Uterus (tissue), 2 donors: ENCODE measurements around the gene NDE1.

Source experiments
- POLR2A ChIP-seq, 2 donors: fragments of 450-650 bp; IDR thresholded peaks; one replicate each; pipeline ENCODE4 v1.6.1; 2016; ENCODE audit warnings: antibody characterized with exemption in 2 of 2, mild to moderate bottlenecking in 1 of 2, moderate library complexity in 1 of 2
- TF ChIP-seq, protein P1 (sequence below), 4 experiments: fragments of 200-600 bp in 2 of 4; fragments of 450-650 bp in 2 of 4; sonication (generic) in 2 of 4; IDR thresholded peaks; one replicate each; pipeline ENCODE4 v1.5.1; 2016 to 2019; ENCODE audit warnings: antibody characterized with exemption in 4 of 4, mild to moderate bottlenecking in 2 of 4, moderate library complexity in 1 of 4

DNA sequence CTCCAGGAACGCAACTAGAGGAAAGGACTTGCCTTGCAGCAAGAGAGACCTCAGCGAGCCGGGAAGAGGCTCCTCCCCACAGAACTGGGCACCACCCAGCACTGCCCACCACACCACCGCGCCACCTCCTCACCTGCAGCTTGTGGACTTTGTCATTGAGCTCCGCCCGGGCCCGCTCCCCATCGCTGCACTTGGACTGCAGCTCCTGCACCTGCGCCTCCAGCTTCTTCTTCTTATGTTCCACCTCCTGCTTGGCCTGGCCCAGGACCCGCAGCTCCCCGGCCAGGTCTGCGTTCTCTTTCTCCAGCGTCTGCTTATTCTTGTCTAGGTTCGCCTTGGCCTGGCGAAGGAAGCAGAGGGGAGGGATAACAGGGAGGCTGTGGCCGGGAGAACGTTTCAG lies 76.7 kb downstream of the NDE1 start:
- TF ChIP-seq, protein P1, sequence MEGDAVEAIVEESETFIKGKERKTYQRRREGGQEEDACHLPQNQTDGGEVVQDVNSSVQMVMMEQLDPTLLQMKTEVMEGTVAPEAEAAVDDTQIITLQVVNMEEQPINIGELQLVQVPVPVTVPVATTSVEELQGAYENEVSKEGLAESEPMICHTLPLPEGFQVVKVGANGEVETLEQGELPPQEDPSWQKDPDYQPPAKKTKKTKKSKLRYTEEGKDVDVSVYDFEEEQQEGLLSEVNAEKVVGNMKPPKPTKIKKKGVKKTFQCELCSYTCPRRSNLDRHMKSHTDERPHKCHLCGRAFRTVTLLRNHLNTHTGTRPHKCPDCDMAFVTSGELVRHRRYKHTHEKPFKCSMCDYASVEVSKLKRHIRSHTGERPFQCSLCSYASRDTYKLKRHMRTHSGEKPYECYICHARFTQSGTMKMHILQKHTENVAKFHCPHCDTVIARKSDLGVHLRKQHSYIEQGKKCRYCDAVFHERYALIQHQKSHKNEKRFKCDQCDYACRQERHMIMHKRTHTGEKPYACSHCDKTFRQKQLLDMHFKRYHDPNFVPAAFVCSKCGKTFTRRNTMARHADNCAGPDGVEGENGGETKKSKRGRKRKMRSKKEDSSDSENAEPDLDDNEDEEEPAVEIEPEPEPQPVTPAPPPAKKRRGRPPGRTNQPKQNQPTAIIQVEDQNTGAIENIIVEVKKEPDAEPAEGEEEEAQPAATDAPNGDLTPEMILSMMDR (IDR thresholded peaks at IDR 0.05) = no peak
- no peak for TF ChIP-seq POLR2A (IDR thresholded peaks at IDR 0.05)
